ENCODE measurements around the gene UBE2G2.

Gene UBE2G2

DNA sequence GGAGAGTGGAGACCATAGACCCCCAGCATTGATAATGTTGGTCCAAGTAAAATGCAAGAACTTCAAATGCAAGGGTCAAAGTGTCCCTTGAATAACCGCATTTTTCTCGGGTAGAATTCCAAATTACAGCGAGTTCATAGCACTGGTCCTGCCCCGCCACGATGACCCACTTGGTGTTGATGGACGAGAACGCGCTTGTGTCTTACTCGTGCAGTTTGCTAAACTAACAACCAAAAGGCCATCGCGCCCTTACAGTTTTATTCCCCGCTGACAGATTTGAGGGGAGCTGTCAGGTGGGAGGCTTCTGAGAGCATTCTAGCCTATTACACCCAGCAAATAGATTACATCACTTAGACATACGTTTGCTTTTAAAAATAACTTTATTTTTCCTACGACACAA lies 72.9 kb downstream of the UBE2G2 start:
- TF ChIP-seq, protein P1, sequence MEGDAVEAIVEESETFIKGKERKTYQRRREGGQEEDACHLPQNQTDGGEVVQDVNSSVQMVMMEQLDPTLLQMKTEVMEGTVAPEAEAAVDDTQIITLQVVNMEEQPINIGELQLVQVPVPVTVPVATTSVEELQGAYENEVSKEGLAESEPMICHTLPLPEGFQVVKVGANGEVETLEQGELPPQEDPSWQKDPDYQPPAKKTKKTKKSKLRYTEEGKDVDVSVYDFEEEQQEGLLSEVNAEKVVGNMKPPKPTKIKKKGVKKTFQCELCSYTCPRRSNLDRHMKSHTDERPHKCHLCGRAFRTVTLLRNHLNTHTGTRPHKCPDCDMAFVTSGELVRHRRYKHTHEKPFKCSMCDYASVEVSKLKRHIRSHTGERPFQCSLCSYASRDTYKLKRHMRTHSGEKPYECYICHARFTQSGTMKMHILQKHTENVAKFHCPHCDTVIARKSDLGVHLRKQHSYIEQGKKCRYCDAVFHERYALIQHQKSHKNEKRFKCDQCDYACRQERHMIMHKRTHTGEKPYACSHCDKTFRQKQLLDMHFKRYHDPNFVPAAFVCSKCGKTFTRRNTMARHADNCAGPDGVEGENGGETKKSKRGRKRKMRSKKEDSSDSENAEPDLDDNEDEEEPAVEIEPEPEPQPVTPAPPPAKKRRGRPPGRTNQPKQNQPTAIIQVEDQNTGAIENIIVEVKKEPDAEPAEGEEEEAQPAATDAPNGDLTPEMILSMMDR (conservative IDR thresholded peaks at IDR 0.05; ENCODE audit: low read depth, low read length), result no peak
- no peak overlapping the region for H3K4me3 ChIP-seq (ENCODE audit: low read depth, low read length)
- DNase-seq (ENCODE audit: low read depth), result no peak

DNA sequence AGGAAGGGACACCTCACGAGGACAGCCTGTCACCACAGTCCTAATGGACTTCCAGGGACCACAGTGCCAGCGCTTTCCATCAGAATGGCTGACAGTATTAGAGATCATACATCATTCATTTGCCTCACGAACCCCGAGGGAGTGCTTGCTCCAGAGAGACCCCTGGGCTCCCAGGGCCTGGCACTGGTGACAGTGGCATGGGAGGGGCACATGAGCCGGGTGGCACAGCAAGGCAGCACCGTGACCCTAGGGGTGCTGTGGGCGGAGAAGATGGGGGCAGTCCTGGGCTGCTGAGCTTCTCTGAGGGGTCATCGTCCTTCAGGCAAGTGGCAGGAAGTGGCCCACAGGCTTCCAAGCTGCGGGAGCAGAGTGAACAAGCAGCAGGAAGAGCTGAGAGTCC lies 73.9 kb downstream of the UBE2G2 start:
- no peak overlapping the region for H3K4me3 ChIP-seq (ENCODE audit: low read depth, low read length)
- TF ChIP-seq, protein P1 (conservative IDR thresholded peaks at IDR 0.05; ENCODE audit: low read depth, low read length), result no peak
- DNase-seq (ENCODE audit: low read depth), result no peak

DNA sequence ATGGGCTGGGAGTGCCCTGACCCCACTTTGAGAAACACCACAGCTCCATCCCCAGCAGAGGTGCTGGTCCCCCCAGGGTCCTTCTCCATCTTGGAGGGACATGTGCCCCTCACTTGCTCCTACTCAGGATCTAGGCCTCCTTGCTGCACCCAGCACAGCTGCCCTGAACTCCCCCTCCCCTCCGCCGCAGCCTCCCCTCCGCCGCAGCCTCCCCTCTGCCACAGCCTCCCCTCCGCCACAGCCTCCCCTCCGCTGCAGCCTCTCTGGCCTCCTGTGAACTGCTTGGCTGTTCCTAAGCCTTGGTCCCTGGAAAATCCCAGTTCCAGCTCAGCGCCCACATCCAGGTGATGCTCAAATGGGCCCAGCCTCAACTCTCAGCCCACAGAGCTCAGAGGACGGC lies 74.3 kb downstream of the UBE2G2 start:
- DNase-seq (ENCODE audit: low read depth), result no peak
- no peak overlapping the region for H3K4me3 ChIP-seq (ENCODE audit: low read depth, low read length)
- TF ChIP-seq, protein P1 (conservative IDR thresholded peaks at IDR 0.05; ENCODE audit: low read depth, low read length), result no peak

DNA sequence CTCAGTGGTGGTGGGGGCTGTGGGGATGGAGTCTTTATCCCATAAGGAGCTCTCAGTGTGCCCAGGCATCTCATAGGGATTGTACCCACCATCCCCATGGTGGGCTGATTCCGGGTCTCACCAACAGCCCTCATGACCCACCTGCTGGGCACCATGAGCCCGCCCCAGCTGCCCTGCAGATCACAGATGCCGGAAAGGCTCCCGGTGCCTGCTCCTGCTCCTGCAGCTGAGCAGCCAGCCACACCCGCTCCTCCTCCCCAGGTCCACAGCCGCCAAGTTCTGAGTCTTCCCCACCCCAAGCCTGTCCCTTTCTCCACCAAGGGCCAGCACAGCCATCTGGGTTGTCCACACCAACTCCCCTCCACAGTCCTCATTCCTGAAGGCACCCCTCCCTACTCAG lies 74.8 kb downstream of the UBE2G2 start:
- TF ChIP-seq, protein P1 (conservative IDR thresholded peaks at IDR 0.05; ENCODE audit: low read depth, low read length), result no peak
- no peak for DNase-seq (ENCODE audit: low read depth)
- H3K4me3 ChIP-seq (ENCODE audit: low read depth, low read length), result no peak overlapping the region

DNA sequence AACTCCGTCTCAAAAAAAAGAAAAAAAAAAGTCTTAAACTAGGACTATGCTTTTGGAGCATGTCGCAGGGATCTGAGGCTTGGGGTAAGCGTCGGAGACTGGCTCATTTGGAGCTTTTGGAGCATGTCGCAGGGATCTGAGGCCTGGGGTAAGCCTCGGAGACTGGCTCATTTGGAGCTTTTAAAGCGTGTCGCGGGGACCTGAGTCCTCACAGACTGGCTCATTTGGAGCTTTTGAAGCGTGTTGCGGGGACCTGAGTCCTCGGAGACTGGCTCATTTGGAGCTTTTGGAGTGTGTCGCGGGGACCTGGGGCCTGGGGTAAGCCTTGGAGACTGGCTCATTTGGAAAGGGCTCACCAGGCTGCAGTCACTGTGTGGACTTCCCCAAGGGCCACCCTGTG lies 76.7 kb downstream of the UBE2G2 start:
- no peak for DNase-seq (ENCODE audit: low read depth)
- TF ChIP-seq, protein P1 (conservative IDR thresholded peaks at IDR 0.05; ENCODE audit: low read depth, low read length), result no peak
- H3K4me3 ChIP-seq (ENCODE audit: low read depth, low read length), result no peak overlapping the region

DNA sequence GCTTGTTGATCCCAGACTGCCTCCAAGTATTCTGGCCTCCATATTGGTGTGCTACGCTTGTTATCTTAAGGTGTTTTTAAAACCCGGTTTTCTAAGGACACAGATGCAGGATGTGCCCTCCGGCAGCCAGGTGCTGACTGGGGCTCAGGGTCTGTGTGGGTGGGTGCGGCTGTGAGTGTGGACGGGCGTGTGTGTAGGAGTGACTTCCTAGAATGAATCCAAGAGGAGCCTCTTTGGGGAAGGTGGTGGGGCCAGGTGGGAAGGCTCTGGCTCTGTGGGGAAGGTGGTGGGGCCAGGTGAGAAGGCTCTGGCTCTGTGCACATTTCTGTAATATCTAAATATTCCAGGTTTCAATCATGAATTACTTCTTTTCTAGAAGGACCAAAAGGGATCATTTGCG lies 77.4 kb downstream of the UBE2G2 start:
- no peak for DNase-seq (ENCODE audit: low read depth)
- no peak overlapping the region for H3K4me3 ChIP-seq (ENCODE audit: low read depth, low read length)
- TF ChIP-seq, protein P1 (conservative IDR thresholded peaks at IDR 0.05; ENCODE audit: low read depth, low read length), result no peak

DNA sequence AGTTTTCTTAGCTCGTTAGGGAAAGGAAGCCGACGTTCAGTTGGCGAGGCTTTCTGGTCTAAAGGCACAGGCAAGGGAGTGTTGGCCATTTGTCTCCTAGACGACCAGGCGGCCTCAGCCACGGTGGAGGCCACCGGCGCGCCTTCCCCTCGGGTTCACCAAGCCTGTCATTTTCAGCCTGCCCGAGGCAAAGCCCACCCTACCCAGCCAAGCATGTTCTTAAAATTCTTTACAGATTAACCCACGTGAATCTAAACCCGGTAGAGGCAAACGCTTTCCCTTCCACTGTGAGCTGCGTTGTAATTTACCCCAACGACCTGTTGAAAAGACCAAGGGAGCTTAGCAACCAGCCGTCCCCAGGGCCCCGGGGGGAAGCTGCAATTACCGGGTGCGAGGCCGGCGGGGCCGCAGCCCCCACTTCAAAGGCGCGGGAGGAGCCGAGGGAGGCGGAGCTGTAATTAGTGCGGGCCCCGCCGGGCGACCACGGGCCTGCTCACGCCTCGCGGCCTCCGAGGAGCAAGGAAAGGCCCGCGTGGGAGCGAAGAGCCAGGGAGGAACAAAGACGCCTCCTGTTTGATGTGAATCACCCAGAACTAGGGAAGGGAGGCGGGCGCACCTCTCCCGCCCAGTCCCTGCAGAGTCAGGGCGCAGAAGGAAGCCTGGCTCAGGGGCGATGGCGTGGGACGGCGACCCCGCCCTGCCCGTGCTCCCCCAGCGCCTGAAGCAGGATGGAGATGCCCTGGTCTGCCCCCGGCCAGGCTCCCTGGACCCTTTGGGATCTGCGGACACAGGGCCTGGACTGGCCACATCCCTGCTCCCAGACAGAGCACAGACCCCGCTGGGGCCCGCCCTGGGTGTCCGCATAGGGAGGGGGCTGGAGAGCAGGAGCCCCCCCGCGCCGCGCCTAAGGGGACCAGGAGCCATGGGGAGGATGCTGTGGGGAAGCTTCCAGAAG lies 78.2 kb downstream of the UBE2G2 start:
- no peak overlapping the region for H3K4me3 ChIP-seq (ENCODE audit: low read depth, low read length)
- TF ChIP-seq, protein P1 (conservative IDR thresholded peaks at IDR 0.05; ENCODE audit: low read depth, low read length), result no peak
- no peak for DNase-seq (ENCODE audit: low read depth)
